GM06990 (cell line): ENCODE data around the gene CPTP.

Source experiments
- DNase-seq: peaks from one replicate; pipeline ENCODE4 v3.0.0-alpha.2; 2011; ENCODE audit not compliant: insufficient read length; ENCODE audit errors: extremely low read depth
- H3K27me3 ChIP-seq: replicated peaks from 2 replicates; pipeline ENCODE4 v1.6.0; 2011; ENCODE audit warnings: low read length; ENCODE audit not compliant: control insufficient read depth, insufficient read depth
- H3K36me3 ChIP-seq: 2 replicates; pipeline ENCODE4 v1.5.1; 2011; ENCODE audit warnings: low read length; ENCODE audit not compliant: control insufficient read depth, insufficient read depth
- H3K4me3 ChIP-seq: replicated peaks from 2 replicates; pipeline ENCODE4 v1.5.1; 2011; ENCODE audit warnings: low read depth, mild to moderate bottlenecking, control low read depth, low read length
- CTCF ChIP-seq: IDR thresholded peaks from 2 replicates; pipeline ENCODE4 v1.5.1; 2011; ENCODE audit warnings: low read length, control low read depth, mild to moderate bottlenecking, inconsistent platforms; ENCODE audit not compliant: insufficient read depth, poor library complexity, severe bottlenecking

CPTP gene

GRCh38 chr1:1310476-1311053, 14.0 kb upstream of the CPTP start:
- H3K4me3 ChIP-seq = no peak overlapping the region
- no peak for TF ChIP-seq CTCF
- no peak for DNase-seq
- H3K36me3 ChIP-seq = peaks cover 28% of the 10 kb centered on the region
- H3K27me3 ChIP-seq = no peaks in the 10 kb centered on the region

- TF ChIP-seq CTCF = no peak
- Histone ChIP-seq H3K27me3 (no peaks in the 10 kb centered on the region), H3K4me3 (no peak overlapping the region), H3K36me3 (peaks cover 28% of the 10 kb centered on the region)
- DNase-seq = no peak
Measured at GRCh38 chr1:1311107-1312104, 13.2 kb upstream of the CPTP start.

- no peak overlapping the region for H3K4me3 ChIP-seq
- peaks cover 28% of the 10 kb centered on the region for H3K36me3 ChIP-seq
- no peak for DNase-seq
- TF ChIP-seq CTCF = no peak
- no peaks in the 10 kb centered on the region for H3K27me3 ChIP-seq
Measured at GRCh38 chr1:1312450-1313314, 11.9 kb upstream of the CPTP start.

- DNase-seq = no peak
- no peaks in the 10 kb centered on the region for H3K27me3 ChIP-seq
- H3K36me3 ChIP-seq = peaks cover 28% of the 10 kb centered on the region
- no peak overlapping the region for H3K4me3 ChIP-seq
- no peak for TF ChIP-seq CTCF
Measured at GRCh38 chr1:1313500-1314236, 10.9 kb upstream of the CPTP start.

GRCh38 chr1:1314237-1314586, 10.4 kb upstream of the CPTP start:
- TF ChIP-seq CTCF = no peak
- peaks cover 31% of the 10 kb centered on the region for H3K36me3 ChIP-seq
- no peak for DNase-seq

More at GRCh38 chr1:1314237-1314586, 10.4 kb upstream of the CPTP start:
- no peaks in the 10 kb centered on the region for H3K27me3 ChIP-seq
- no peak overlapping the region for H3K4me3 ChIP-seq
